GM12878 (cell line): ENCODE measurements around the gene KLK3. TPM values are rescaled to one million over a fixed set of nuclear protein-coding genes. Genes with fewer than 3 reads are reported as not detected.

ENCODE experiments used
- ATAC-seq: fragments of 200-7000 bp; cut with Tn5 transposase; 3 replicates; pipeline ENCODE4 v1.9.1; 2020; ENCODE audit warnings: mild to moderate bottlenecking, moderate library complexity
- BruUV-seq: library from RNA; stranded (reverse); fragments of 400-500 nt; replicated peaks from 2 replicates; lab custom pipeline; 2021; lab: Mats Ljungman, UMichigan
- CTCF ChIA-PET: fragments of 300-600 bp; sonication (Branson Sonifier 250); formaldehyde crosslinking; extraction: SDS; loops from one replicate; lab custom pipeline; 2021; ENCODE audit warnings: inconsistent platforms; lab: Yijun Ruan, JAX
- POLR2A ChIA-PET: fragments of 350-600 bp; formaldehyde crosslinking; extraction: SDS; loops from one replicate; lab custom pipeline; 2021; ENCODE audit warnings: inconsistent platforms; lab: Charles Lee
- RAD21 ChIA-PET: fragments of 300-600 bp; sonication (Branson Sonifier 250); formaldehyde crosslinking; loops from one replicate; lab custom pipeline; 2023; ENCODE audit warnings: antibody characterized with exemption; ENCODE audit not compliant: unreplicated experiment; lab: Charles Lee
- SMC1A ChIA-PET: fragments of 300-600 bp; sonication (Branson Sonifier 250); formaldehyde crosslinking; loops from one replicate; lab custom pipeline; 2023; ENCODE audit not compliant: unreplicated experiment, uncharacterized antibody; lab: Charles Lee
- DNase-seq: peaks from one replicate; pipeline ENCODE4 v3.0.0-alpha.2; 2011; ENCODE audit warnings: low read depth, low spot score
- FAIRE-seq: peaks from 3 replicates; lab custom pipeline; 2011; peaks lifted over from hg19 to GRCh38; lab: Jason Lieb, UNC
- H2AFZ ChIP-seq: 2 replicates; pipeline ENCODE4 v1.6.0; 2011; ENCODE audit warnings: low read depth, low read length, control low read depth; ENCODE audit not compliant: control insufficient read depth
- H3K27ac ChIP-seq: 2 replicates; pipeline ENCODE4 v1.5.1; 2011; ENCODE audit warnings: control low read depth; ENCODE audit not compliant: control insufficient read depth, insufficient read depth
- H3K27me3 ChIP-seq, 2 experiments: replicated peaks in 1 of 2; 2 replicates each; pipeline versions ENCODE4 v1.6.0 to v1.6.1; 2011; ENCODE audit warnings: low read length in 1 of 2; ENCODE audit not compliant: control insufficient read depth in 2 of 2, insufficient read depth in 2 of 2
- H3K36me3 ChIP-seq, 2 experiments: 2 replicates each; pipeline ENCODE4 v1.5.1; 2011; ENCODE audit warnings: low read length in 1 of 2; ENCODE audit not compliant: control insufficient read depth in 2 of 2, insufficient read depth in 2 of 2
- H3K4me1 ChIP-seq: 2 replicates; pipeline ENCODE4 v1.6.1; 2011; ENCODE audit warnings: mild to moderate bottlenecking, low read length, moderate library complexity, mixed read lengths; ENCODE audit not compliant: control insufficient read depth, insufficient read depth
- H3K4me2 ChIP-seq: 2 replicates; pipeline ENCODE4 v1.6.0; 2011; ENCODE audit warnings: control low read depth; ENCODE audit not compliant: control insufficient read depth, insufficient read depth
- H3K4me3 ChIP-seq: fragments of 200-600 bp; sonication (generic); 2 replicates; pipeline ENCODE4 v1.5.1; 2016
- H3K79me2 ChIP-seq: 2 replicates; pipeline ENCODE4 v1.6.0; 2011; ENCODE audit warnings: low read length; ENCODE audit not compliant: control insufficient read depth, insufficient read depth
- H3K9ac ChIP-seq: 2 replicates; pipeline ENCODE4 v1.8.0; 2011; ENCODE audit warnings: low read length, control low read depth, mixed read lengths; ENCODE audit not compliant: control insufficient read depth, insufficient read depth
- H3K9me3 ChIP-seq: replicated peaks from 3 replicates; pipeline ENCODE4 v1.5.1; 2011; ENCODE audit warnings: mild to moderate bottlenecking, low read length; ENCODE audit not compliant: control insufficient read depth, insufficient read depth
- H4K20me1 ChIP-seq: 2 replicates; pipeline ENCODE4 v1.6.0; 2011; ENCODE audit not compliant: control insufficient read depth, insufficient read depth
- CBX5 ChIP-seq: sonication (generic); IDR thresholded peaks from 2 replicates; pipeline ENCODE4 v1.6.1; 2016; ENCODE audit warnings: low read depth, moderate library complexity, mild to moderate bottlenecking, inconsistent platforms
- CEBPB ChIP-seq, 2 experiments: fragments of 150-350 bp in 1 of 2; IDR thresholded peaks; 2 replicates each; pipeline ENCODE4 v1.6.1; 2012 to 2014; ENCODE audit warnings: low read depth in 2 of 2, low read length in 2 of 2, borderline replicate concordance in 1 of 2, inconsistent platforms in 1 of 2
- KLF5 ChIP-seq: fragments of 450-650 bp; IDR thresholded peaks from 2 replicates; pipeline ENCODE4 v1.6.1; 2014; ENCODE audit warnings: mild to moderate bottlenecking; ENCODE audit not compliant: partially characterized antibody
- MLLT1 ChIP-seq: fragments of 450-650 bp; IDR thresholded peaks from 2 replicates; pipeline ENCODE4 v1.6.1; 2016; ENCODE audit warnings: mild to moderate bottlenecking
- MYC ChIP-seq: IDR thresholded peaks from 2 replicates; pipeline ENCODE4 v1.6.1; 2011; ENCODE audit warnings: mild to moderate bottlenecking, low read length, moderate library complexity, inconsistent platforms; ENCODE audit not compliant: insufficient read depth, insufficient replicate concordance, insufficient read length, severe bottlenecking
- POLR2AphosphoS5 ChIP-seq: IDR thresholded peaks from 2 replicates; pipeline ENCODE4 v1.6.1; 2011; ENCODE audit warnings: mild to moderate bottlenecking, low read length, inconsistent platforms
- REST ChIP-seq: IDR thresholded peaks from 2 replicates; pipeline ENCODE4 v1.6.1; 2012; ENCODE audit warnings: mild to moderate bottlenecking, low read depth, low read length
- SMAD1 ChIP-seq: fragments of 450-650 bp; IDR thresholded peaks from 2 replicates; pipeline ENCODE4 v1.6.1; 2018; ENCODE audit warnings: mild to moderate bottlenecking, low read depth; ENCODE audit not compliant: partially characterized antibody
- SUPT20H ChIP-seq: IDR thresholded peaks from 2 replicates; pipeline ENCODE4 v1.6.1; 2011; ENCODE audit warnings: low read depth, mild to moderate bottlenecking, low read length, moderate library complexity, borderline replicate concordance; ENCODE audit not compliant: control insufficient read depth
- SUZ12 ChIP-seq: fragments of 200-600 bp; sonication (generic); IDR thresholded peaks from one replicate; pipeline ENCODE4 v1.6.1; 2018; ENCODE audit warnings: antibody characterized with exemption, mild to moderate bottlenecking; ENCODE audit not compliant: unreplicated experiment
- TBL1XR1 ChIP-seq: IDR thresholded peaks from 2 replicates; pipeline ENCODE4 v1.6.1; 2012; ENCODE audit warnings: low read depth, low read length, improper control_type of control experiment
- ZBTB40 ChIP-seq: fragments of 450-650 bp; IDR thresholded peaks from 2 replicates; pipeline ENCODE4 v1.6.1; 2016; ENCODE audit warnings: mild to moderate bottlenecking, moderate library complexity, borderline replicate concordance
- WGBS: methylation state at CpG from one replicate; pipeline ENCODE4 v1.1.6; 2016; ENCODE audit warnings: low lambda C conversion rate; ENCODE audit not compliant: insufficient replicate concordance, insufficient coverage; ENCODE audit errors: missing lambda C conversion rate; 5-methylcytosine and 5-hydroxymethylcytosine counted together
- in situ Hi-C: fragments of 300-500 bp; cut with MboI; formaldehyde crosslinking; loops from 9 replicates; pipeline ENCODE4 v1.14.3; 2018; ENCODE audit warnings: mixed read lengths
- intact Hi-C: fragments of 100-400 bp; cut with micrococcal nuclease; formaldehyde crosslinking; loops from one replicate; pipeline ENCODE4 v1.14.2; 2022; ENCODE audit not compliant: unreplicated experiment
- polyA plus RNA-seq, 11 experiments: library from polyadenylated mRNA; depleted of rRNA in 4 of 11; unstranded in 6 of 11; stranded (reverse) in 5 of 11; fragments of >200 nt; fragmentation: Nextera tagmentation in 4 of 11; fragmentation: Illumina TruSeq in 1 of 11; extraction: Ambion mirVana in 4 of 11; extraction: Trizol in 1 of 11; gene quantifications; 1 replicate in 1 of 11; 2 replicates in 10 of 11; pipeline versions ENCODE4 v1.2.1 to v1.2.3, GENCODE V29; 2011 to 2016; ENCODE audit warnings: inconsistent platforms in 2 of 11, missing spikeins in 2 of 11, low read depth in 1 of 11
- total RNA-seq, 4 experiments: library from RNA; depleted of rRNA in 3 of 4; stranded (reverse); fragments of >200 nt in 3 of 4; fragmentation: Illumina TruSeq in 1 of 4; extraction: Trizol in 1 of 4; gene quantifications; 2 replicates each; pipeline versions ENCODE4 v1.2.1 to v1.2.3, GENCODE V29; 2013 to 2021

KLK3 gene
- total and polyA plus RNA-seq, 10 of the 15 experiments (the other 5 are each of a cell fraction or from before 2014, with no cell fraction given), result 0.31 TPM; not detected in 9

GRCh38 chr19:50830266-50831025 lies 24.3 kb upstream of the KLK3 start:
- FAIRE-seq (no peak), DNase-seq (no peak), ATAC-seq (no peak)
- H3K36me3 ChIP-seq, result no peaks in the 10 kb centered on the region
- ChIA-PET CTCF (interaction anchor here (0.9 to 1.3 kb wide), 4 partner anchors 9 to 92 kb away, joined by 3 to 4 read pairs (median 3); no protein-coding TSS in a partner anchor), POLR2A (no interaction called here), RAD21 (no interaction called here), SMC1A (no interaction called here)
- H4K20me1 ChIP-seq, result no peaks in the 10 kb centered on the region
- H2AFZ ChIP-seq, result no peak overlapping the region
- in situ Hi-C loops (no loop called here), intact Hi-C loops (no loop called here)
- 34% methylated on average over 17 of the region's 17 CpGs for WGBS
- peaks cover 2% of the 10 kb centered on the region; the same call in 1 of the 2 replicates for H3K4me1 ChIP-seq
- no peaks in the 10 kb centered on the region for H3K27me3 ChIP-seq
- H3K9ac ChIP-seq, result no peak overlapping the region
- no peaks in the 10 kb centered on the region for H3K79me2 ChIP-seq
- no TSS peak for BruUV-seq
- no peaks in the 10 kb centered on the region for H3K9me3 ChIP-seq
- H3K4me3 ChIP-seq, result no peak overlapping the region
- no peak overlapping the region for H3K4me2 ChIP-seq
- H3K27ac ChIP-seq, result no peak overlapping the region
- TF ChIP-seq TBL1XR1, result no peak
- no peak for TF ChIP-seq CEBPB (IDR thresholded peaks at IDR 0.05; ENCODE audit: borderline replicate concordance in 1 of 2, low read depth in 2 of 2, low read length in 2 of 2)
- no peak for TF ChIP-seq SUPT20H
- no peak for TF ChIP-seq MYC
- no peak for TF ChIP-seq ZBTB40
- no peak for TF ChIP-seq MLLT1
- no peak for TF ChIP-seq KLF5
- no peak for TF ChIP-seq REST
- no peak for TF ChIP-seq SUZ12
- no peak for TF ChIP-seq CBX5
- no peak for TF ChIP-seq SMAD1
- no peak for TF ChIP-seq POLR2AphosphoS5
